Measurements from ENCODE around the gene OLFML2B.

- TF ChIP-seq, protein P1, sequence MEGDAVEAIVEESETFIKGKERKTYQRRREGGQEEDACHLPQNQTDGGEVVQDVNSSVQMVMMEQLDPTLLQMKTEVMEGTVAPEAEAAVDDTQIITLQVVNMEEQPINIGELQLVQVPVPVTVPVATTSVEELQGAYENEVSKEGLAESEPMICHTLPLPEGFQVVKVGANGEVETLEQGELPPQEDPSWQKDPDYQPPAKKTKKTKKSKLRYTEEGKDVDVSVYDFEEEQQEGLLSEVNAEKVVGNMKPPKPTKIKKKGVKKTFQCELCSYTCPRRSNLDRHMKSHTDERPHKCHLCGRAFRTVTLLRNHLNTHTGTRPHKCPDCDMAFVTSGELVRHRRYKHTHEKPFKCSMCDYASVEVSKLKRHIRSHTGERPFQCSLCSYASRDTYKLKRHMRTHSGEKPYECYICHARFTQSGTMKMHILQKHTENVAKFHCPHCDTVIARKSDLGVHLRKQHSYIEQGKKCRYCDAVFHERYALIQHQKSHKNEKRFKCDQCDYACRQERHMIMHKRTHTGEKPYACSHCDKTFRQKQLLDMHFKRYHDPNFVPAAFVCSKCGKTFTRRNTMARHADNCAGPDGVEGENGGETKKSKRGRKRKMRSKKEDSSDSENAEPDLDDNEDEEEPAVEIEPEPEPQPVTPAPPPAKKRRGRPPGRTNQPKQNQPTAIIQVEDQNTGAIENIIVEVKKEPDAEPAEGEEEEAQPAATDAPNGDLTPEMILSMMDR (IDR thresholded peaks at IDR 0.05) = no peak
- TF ChIP-seq EP300 (IDR thresholded peaks at IDR 0.05) = no peak
Measured at GRCh38 chr1:161997152-161997551, 26.5 kb downstream of the OLFML2B start.
